Measurements from ENCODE around the gene PHACTR1.

Gene PHACTR1

DNA sequence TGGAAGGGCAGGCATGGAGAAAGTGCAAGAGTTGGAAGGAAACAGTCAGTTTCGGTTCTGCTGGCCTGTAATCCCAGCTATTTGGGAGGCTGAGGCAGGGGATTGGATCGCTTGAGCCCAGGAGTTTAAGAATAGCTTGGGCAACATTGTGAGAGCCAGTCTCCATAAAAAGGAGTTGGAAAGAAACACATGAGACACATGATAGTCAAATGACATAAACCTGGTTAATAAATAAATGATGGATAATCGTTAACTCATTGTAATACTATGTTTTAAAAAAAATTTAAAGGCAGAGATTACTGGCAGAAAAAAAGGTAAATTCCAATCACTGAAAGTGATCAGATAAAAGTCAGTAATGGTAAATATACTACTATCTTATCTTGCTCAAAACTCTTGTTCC lies 37.2 kb upstream of the PHACTR1 start:
- TF ChIP-seq POLR2AphosphoS5 (IDR thresholded peaks at IDR 0.05; ENCODE audit: low read depth) (no peak), SPI1 (IDR thresholded peaks at IDR 0.05; ENCODE audit: borderline replicate concordance, low read depth) (no peak), GABPA (IDR thresholded peaks at IDR 0.05; ENCODE audit: low read depth) (no peak)
- TF ChIP-seq, protein P1, sequence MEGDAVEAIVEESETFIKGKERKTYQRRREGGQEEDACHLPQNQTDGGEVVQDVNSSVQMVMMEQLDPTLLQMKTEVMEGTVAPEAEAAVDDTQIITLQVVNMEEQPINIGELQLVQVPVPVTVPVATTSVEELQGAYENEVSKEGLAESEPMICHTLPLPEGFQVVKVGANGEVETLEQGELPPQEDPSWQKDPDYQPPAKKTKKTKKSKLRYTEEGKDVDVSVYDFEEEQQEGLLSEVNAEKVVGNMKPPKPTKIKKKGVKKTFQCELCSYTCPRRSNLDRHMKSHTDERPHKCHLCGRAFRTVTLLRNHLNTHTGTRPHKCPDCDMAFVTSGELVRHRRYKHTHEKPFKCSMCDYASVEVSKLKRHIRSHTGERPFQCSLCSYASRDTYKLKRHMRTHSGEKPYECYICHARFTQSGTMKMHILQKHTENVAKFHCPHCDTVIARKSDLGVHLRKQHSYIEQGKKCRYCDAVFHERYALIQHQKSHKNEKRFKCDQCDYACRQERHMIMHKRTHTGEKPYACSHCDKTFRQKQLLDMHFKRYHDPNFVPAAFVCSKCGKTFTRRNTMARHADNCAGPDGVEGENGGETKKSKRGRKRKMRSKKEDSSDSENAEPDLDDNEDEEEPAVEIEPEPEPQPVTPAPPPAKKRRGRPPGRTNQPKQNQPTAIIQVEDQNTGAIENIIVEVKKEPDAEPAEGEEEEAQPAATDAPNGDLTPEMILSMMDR (IDR thresholded peaks at IDR 0.05; ENCODE audit: insufficient read depth, low read length), result no peak
- TF ChIP-seq, protein P2, sequence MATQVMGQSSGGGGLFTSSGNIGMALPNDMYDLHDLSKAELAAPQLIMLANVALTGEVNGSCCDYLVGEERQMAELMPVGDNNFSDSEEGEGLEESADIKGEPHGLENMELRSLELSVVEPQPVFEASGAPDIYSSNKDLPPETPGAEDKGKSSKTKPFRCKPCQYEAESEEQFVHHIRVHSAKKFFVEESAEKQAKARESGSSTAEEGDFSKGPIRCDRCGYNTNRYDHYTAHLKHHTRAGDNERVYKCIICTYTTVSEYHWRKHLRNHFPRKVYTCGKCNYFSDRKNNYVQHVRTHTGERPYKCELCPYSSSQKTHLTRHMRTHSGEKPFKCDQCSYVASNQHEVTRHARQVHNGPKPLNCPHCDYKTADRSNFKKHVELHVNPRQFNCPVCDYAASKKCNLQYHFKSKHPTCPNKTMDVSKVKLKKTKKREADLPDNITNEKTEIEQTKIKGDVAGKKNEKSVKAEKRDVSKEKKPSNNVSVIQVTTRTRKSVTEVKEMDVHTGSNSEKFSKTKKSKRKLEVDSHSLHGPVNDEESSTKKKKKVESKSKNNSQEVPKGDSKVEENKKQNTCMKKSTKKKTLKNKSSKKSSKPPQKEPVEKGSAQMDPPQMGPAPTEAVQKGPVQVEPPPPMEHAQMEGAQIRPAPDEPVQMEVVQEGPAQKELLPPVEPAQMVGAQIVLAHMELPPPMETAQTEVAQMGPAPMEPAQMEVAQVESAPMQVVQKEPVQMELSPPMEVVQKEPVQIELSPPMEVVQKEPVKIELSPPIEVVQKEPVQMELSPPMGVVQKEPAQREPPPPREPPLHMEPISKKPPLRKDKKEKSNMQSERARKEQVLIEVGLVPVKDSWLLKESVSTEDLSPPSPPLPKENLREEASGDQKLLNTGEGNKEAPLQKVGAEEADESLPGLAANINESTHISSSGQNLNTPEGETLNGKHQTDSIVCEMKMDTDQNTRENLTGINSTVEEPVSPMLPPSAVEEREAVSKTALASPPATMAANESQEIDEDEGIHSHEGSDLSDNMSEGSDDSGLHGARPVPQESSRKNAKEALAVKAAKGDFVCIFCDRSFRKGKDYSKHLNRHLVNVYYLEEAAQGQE (IDR thresholded peaks at IDR 0.05; ENCODE audit: insufficient replicate concordance, low read depth), result no peak
- Histone ChIP-seq H3K4me3 (replicated peaks; ENCODE audit: insufficient read depth, low read length) (no peak overlapping the region), H3K27me3 (ENCODE audit: insufficient read depth, poor library complexity, severe bottlenecking) (peaks cover 2% of the 10 kb centered on the region), H3K27ac (replicated peaks) (no peak overlapping the region)
- no peak for DNase-seq (ENCODE audit: low read depth in 1 of 2, low spot score in 1 of 2)

DNA sequence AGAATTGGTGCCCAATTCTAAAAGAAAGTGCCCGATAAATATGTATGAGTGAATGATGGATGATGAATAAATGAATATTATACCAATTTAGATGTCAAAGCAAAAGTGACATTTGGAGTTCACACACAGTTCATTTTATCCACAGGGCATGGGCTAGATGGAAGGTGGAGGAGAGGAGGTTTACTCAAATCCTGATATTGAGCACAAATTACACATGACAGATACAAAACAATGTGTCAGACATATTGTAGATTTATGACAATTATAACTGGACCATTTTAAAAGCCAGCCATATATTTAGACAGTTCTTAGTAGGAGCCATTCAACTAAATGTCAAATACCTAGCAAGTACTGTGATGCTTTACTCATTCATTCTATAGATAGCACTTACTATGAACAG lies 23.4 kb upstream of the PHACTR1 start:
- no peak for TF ChIP-seq SPI1 (IDR thresholded peaks at IDR 0.05; ENCODE audit: borderline replicate concordance, low read depth)
- no peak for TF ChIP-seq GABPA (IDR thresholded peaks at IDR 0.05; ENCODE audit: low read depth)
- TF ChIP-seq, protein P2 (IDR thresholded peaks at IDR 0.05; ENCODE audit: insufficient replicate concordance, low read depth), result no peak
- TF ChIP-seq POLR2AphosphoS5 (IDR thresholded peaks at IDR 0.05; ENCODE audit: low read depth), result no peak
- TF ChIP-seq, protein P1 (IDR thresholded peaks at IDR 0.05; ENCODE audit: insufficient read depth, low read length), result no peak
- DNase-seq (ENCODE audit: low read depth in 1 of 2, low spot score in 1 of 2), result no peak
- Histone ChIP-seq H3K27ac (replicated peaks) (no peak overlapping the region), H3K4me3 (replicated peaks; ENCODE audit: insufficient read depth, low read length) (no peak overlapping the region), H3K27me3 (ENCODE audit: insufficient read depth, poor library complexity, severe bottlenecking) (peaks cover 3% of the 10 kb centered on the region)

DNA sequence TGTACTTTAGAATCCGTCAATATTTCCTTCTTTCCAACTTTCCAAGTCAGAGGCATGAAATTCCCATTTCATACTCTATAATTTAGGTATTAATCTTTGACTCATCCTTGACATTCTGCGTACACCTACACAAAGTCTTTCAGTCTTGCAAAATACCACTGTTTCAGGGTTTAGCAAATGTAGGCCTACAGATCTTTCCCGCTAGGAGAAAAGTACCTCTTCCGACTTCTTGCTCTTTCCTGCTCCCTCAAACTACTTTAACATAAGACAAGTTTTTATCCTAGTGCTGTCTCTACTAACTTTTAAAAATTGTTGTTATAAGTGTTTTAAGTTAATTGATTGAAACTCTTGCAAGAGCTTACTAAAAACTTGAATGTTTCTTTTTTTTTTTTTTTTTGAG lies 18.3 kb upstream of the PHACTR1 start:
- no peaks in the 10 kb centered on the region for H3K27me3 ChIP-seq (ENCODE audit: insufficient read depth, poor library complexity, severe bottlenecking)
- H3K4me3 ChIP-seq (replicated peaks; ENCODE audit: insufficient read depth, low read length), result no peak overlapping the region
- H3K27ac ChIP-seq (replicated peaks), result no peak overlapping the region
- DNase-seq (ENCODE audit: low read depth in 1 of 2, low spot score in 1 of 2), result no peak
- TF ChIP-seq, protein P1 (IDR thresholded peaks at IDR 0.05; ENCODE audit: insufficient read depth, low read length), result no peak
- TF ChIP-seq, protein P2 (IDR thresholded peaks at IDR 0.05; ENCODE audit: insufficient replicate concordance, low read depth), result no peak
